CD4-positive, alpha-beta T cell treated with Interleukin-2 at 100 ng/mL for 4 hours (primary cell): ENCODE data around the gene VGLL4.

ENCODE experiments used
- DNase-seq: peaks from one replicate; pipeline ENCODE4 v3.0.0-alpha.2; 2020; ENCODE audit warnings: low spot score

VGLL4 gene

GRCh38 chr3:11564577-11565001, 79.1 kb downstream of the VGLL4 start:
- no peak for DNase-seq

- DNase-seq: no peak
These were observed 79.9 kb downstream of the VGLL4 start for GRCh38 chr3:11563865-11564185.

- no peak for DNase-seq
These were observed 80.4 kb downstream of the VGLL4 start for GRCh38 chr3:11563159-11563864.

- DNase-seq: no peak
These were observed 81.3 kb downstream of the VGLL4 start for GRCh38 chr3:11562277-11562881.

- DNase-seq: no peak
These were observed 83.0 kb downstream of the VGLL4 start for GRCh38 chr3:11560746-11561145.

- DNase-seq: no peak
These were observed 83.7 kb downstream of the VGLL4 start for GRCh38 chr3:11559816-11560633.

- DNase-seq: no peak
These were observed 84.5 kb downstream of the VGLL4 start for GRCh38 chr3:11558918-11559815.

GRCh38 chr3:11558411-11558903, 85.3 kb downstream of the VGLL4 start:
- no peak for DNase-seq

GRCh38 chr3:11558002-11558401, 85.7 kb downstream of the VGLL4 start:
- no peak for DNase-seq

- no peak for DNase-seq
These were observed 86.7 kb downstream of the VGLL4 start for GRCh38 chr3:11556851-11557644.

- DNase-seq: no peak
These were observed 87.7 kb downstream of the VGLL4 start for GRCh38 chr3:11555881-11556633.

- no peak for DNase-seq
These were observed 88.4 kb downstream of the VGLL4 start for GRCh38 chr3:11555211-11555782.

GRCh38 chr3:11554666-11555065, 89.0 kb downstream of the VGLL4 start:
- DNase-seq: no peak

- no peak for DNase-seq
These were observed 89.5 kb downstream of the VGLL4 start for GRCh38 chr3:11554236-11554610.

GRCh38 chr3:11553436-11554235, 90.1 kb downstream of the VGLL4 start:
- DNase-seq: no peak

- no peak for DNase-seq
These were observed 91.1 kb downstream of the VGLL4 start for GRCh38 chr3:11552289-11553264.

- DNase-seq: no peak
These were observed 92.7 kb downstream of the VGLL4 start for GRCh38 chr3:11551036-11551435.

GRCh38 chr3:11549580-11550140, 94.1 kb downstream of the VGLL4 start:
- DNase-seq: no peak
